AG04450 (cell line): ENCODE data around the gene SCRN1. TPM values are rescaled to one million over a fixed set of nuclear protein-coding genes. Genes with fewer than 3 reads are reported as not detected.

ENCODE experiments used
- CTCF ChIA-PET: fragments of 300-600, 350-600 bp; formaldehyde crosslinking; extraction: SDS; loops from one replicate; lab custom pipeline; 2022; ENCODE audit warnings: antibody characterized with exemption, inconsistent platforms; lab: Charles Lee
- POLR2A ChIA-PET: fragments of 350-600 bp; formaldehyde crosslinking; extraction: SDS; loops from one replicate; lab custom pipeline; 2021; ENCODE audit warnings: antibody characterized with exemption, inconsistent platforms; lab: Yijun Ruan, JAX
- DNase-seq: peaks from one replicate; pipeline ENCODE4 v3.0.0-alpha.2; 2011; ENCODE audit warnings: low read depth, low spot score
- H3K27ac ChIP-seq: one replicate; pipeline ENCODE4 v1.5.1; 2012; ENCODE audit warnings: low read depth, low read length, control low read depth
- H3K27me3 ChIP-seq: one replicate; pipeline ENCODE4 v1.6.0; 2012; ENCODE audit warnings: low read length; ENCODE audit not compliant: control insufficient read depth, insufficient read depth
- H3K4me3 ChIP-seq: 2 replicates; pipeline ENCODE4 v1.5.1; 2011; ENCODE audit warnings: mild to moderate bottlenecking, low read depth, low read length, control low read depth
- H3K9me3 ChIP-seq: 2 replicates; pipeline ENCODE4 v1.5.1; 2012; ENCODE audit warnings: low read length; ENCODE audit not compliant: control insufficient read depth, insufficient read depth
- CTCF ChIP-seq: IDR thresholded peaks from 2 replicates; pipeline ENCODE4 v1.5.1; 2011; ENCODE audit warnings: low read depth, low read length, control low read depth, inconsistent platforms
- polyA plus RNA-seq: library from polyadenylated mRNA; depleted of rRNA; stranded (reverse); fragments of >200 nt; gene quantifications from 2 replicates; pipeline ENCODE4 v1.2.3, GENCODE V29; 2011; rRNA removed
- small RNA-seq: library from RNA; depleted of rRNA; stranded (forward); fragments of <200 nt; gene quantifications from one replicate; pipeline ENCODE3, GENCODE V24; 2012; ENCODE audit warnings: low read depth; ENCODE audit not compliant: insufficient read length

The SCRN1 gene
- polyA plus RNA-seq, 1 experiment: 123 TPM

GRCh38 chr7:29877196-29877595, 112.4 kb downstream of the SCRN1 start:
- no peak for TF ChIP-seq CTCF
- no peak for DNase-seq
- Histone ChIP-seq H3K27me3 (peaks cover 3% of the 10 kb centered on the region), H3K9me3 (no peaks in the 10 kb centered on the region), H3K27ac (no peak overlapping the region), H3K4me3 (no peak overlapping the region)
- POLR2A ChIA-PET: no interaction called here
- CTCF ChIA-PET: interaction anchor here (2.3 to 3.3 kb wide), 3 partner anchors 44 to 198 kb away, joined by 9 to 39 read pairs (median 23); no protein-coding TSS in a partner anchor

GRCh38 chr7:29875741-29876140, 113.9 kb downstream of the SCRN1 start:
- CTCF ChIA-PET: interaction anchor here (1.0 to 2.3 kb wide), 2 partner anchors 45 to 186 kb away, joined by 3 to 9 read pairs; no protein-coding TSS in a partner anchor
- Histone ChIP-seq H3K9me3 (no peaks in the 10 kb centered on the region), H3K27ac (no peak overlapping the region), H3K27me3 (peaks cover 3% of the 10 kb centered on the region), H3K4me3 (no peak overlapping the region)
- no peak for TF ChIP-seq CTCF
- POLR2A ChIA-PET: no interaction called here
- DNase-seq: no peak

GRCh38 chr7:29873644-29874294, 115.8 kb downstream of the SCRN1 start:
- ChIA-PET POLR2A (no interaction called here), CTCF (no interaction called here)
- Histone ChIP-seq H3K9me3 (no peaks in the 10 kb centered on the region), H3K27ac (no peak overlapping the region), H3K4me3 (no peak overlapping the region), H3K27me3 (peaks cover 3% of the 10 kb centered on the region)
- DNase-seq: no peak
- no peak for TF ChIP-seq CTCF

GRCh38 chr7:29871787-29872398, 117.7 kb downstream of the SCRN1 start:
- Histone ChIP-seq H3K27ac (no peak overlapping the region), H3K27me3 (peaks cover 6% of the 10 kb centered on the region)
- CTCF ChIA-PET: interaction anchor here (2.0 kb wide), 1 partner anchor 191 kb away, joined by 8 read pairs; no protein-coding TSS in a partner anchor

More at GRCh38 chr7:29871787-29872398, 117.7 kb downstream of the SCRN1 start:
- DNase-seq: no peak
- Histone ChIP-seq H3K4me3 (no peak overlapping the region), H3K9me3 (no peaks in the 10 kb centered on the region)
- TF ChIP-seq CTCF: no peak
- POLR2A ChIA-PET: no interaction called here

Small RNA genes lying within 50 kb of the gene (small RNA-seq; reads per million reads assigned to genes)
- gene RF01210: not detected

Other genes with a start within 250 kb of the SCRN1 start
- not detected in 2 replicates for gene WIPF3, start 183.3 kb downstream of the SCRN1 start, polyA plus RNA-seq
- 38.0 and 54.6 TPM in 2 replicates for gene FKBP14, start 36.9 kb upstream of the SCRN1 start, polyA plus RNA-seq
- gene PLEKHA8, start 38.6 kb upstream of the SCRN1 start, polyA plus RNA-seq: 9.3 and 12.6 TPM in 2 replicates
- 5.9 and 6.7 TPM in 2 replicates for gene MTURN, start 145.2 kb upstream of the SCRN1 start, polyA plus RNA-seq